KBM-7 (cell line): ENCODE results near the gene PHKB.

Experiments
- DNase-seq: peaks from one replicate; pipeline ENCODE4 v3.0.0-alpha.2; 2015
- in situ Hi-C: fragments of 300-500 bp; cut with MboI; formaldehyde crosslinking; loops from 2 replicates; pipeline ENCODE4 v1.14.3; 2020; ENCODE audit warnings: low sequenced_read_pairs, low pct_unique_long_range_greater_than_20kb, mixed read lengths

Gene PHKB

DNA sequence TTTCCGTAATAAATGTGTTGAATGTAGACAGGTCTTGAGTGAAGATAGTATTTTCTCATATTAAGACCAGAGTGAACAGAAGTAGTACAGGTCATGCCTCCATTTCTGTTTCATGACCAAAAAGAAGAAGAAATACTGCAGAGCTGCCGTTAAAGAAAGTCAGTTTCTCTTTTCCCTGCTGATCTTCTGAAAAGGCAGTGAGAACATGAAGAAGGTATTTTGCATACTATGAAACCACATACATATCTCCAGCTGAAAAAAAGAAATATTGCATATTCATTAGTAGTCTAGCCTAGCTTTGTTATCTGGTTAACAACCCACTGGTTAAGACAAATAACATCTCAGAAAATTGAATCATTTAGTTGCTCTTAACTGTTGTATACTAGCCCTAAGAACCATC is 138.4 kb downstream of the PHKB start:
- in situ Hi-C loops = no loop called here
- no peak for DNase-seq

DNA sequence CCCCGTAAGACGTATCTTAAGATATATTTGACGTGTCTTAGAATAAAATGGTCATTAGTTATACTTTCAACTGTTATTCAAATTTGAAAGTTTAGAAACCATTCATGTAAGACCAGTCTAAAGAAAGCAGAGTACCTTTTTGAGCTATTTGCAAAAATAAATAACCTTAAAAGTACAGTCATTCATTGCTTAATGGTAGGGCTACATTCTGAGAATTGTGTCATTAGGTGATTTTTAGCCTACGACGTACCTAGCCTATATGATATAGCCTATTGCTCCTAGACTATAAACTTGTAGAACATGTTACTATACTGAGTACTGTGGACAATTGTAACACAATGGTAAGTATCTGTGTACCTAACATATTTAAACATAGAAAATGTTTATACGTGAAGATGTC is 139.2 kb downstream of the PHKB start:
- no peak for DNase-seq
- in situ Hi-C loops = no loop called here

DNA sequence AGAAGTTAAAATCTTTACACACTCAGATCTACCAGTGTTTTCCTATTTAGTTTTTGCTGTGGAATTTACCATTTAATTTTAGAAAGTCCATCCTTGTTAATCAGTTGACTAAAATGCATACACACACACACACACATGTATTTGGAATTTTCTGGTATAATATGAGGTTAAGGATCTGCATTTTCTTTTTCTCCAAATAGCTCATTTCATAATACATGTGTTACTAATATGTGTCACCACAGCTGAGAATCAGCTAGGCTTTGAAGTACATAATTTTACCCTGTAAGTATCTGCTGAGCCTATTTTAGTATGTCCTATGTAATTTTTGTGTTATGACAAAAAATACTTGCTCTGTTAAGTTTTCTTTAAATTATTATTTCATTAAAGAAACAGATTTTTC is 143.2 kb downstream of the PHKB start:
- DNase-seq = no peak
- in situ Hi-C loops = no loop called here

DNA sequence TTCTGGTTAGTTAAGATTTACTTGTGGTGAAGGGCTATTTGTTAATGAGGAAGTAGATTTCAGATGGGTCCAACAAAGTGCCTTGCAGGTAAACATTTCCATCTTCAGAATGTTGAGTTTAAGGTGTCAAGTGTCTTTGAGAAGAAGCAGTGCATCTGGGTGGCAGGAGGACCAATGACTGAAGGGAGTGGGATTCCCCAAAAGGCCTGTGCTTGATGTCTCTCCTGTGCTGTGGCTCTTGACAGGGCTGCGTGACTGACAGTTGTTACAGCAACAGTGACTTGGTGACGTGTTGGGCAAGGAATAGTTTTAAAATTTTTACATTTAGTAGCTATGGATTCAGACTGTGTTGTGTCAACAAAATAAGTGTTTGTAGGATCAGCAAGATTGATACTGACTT is 149.9 kb downstream of the PHKB start:
- DNase-seq = no peak
- in situ Hi-C loops = no loop called here

DNA sequence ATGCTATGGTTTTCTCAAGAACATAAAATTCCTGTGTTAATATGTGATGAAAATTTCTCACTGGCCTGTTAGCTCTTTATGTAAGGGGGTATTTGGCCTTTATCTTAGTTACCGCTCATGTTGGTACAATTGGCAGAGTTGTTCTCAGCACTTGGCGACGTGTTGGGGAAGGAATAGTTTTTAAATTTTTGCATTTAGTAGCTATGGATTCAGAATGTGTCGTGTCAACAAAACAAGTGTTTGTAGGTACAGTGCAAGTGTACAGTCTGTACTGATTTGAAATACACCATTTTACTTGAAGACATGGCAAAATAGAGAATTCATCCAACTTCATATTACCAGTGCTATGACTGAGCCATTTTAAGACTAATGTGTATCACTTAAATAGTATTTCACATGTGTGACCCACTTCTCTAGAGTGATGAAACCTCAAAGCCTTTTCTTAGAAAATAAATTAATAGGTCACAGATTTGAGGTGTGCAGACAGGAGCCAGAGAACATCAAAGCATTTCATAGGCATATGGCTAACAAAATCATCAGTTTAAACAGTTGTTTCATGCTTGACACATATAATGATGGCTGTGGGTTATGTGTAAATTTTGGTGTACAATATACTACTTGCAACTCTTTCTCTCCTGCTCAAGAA is 150.8 kb downstream of the PHKB start:
- no peak for DNase-seq
- in situ Hi-C loops = no loop called here

DNA sequence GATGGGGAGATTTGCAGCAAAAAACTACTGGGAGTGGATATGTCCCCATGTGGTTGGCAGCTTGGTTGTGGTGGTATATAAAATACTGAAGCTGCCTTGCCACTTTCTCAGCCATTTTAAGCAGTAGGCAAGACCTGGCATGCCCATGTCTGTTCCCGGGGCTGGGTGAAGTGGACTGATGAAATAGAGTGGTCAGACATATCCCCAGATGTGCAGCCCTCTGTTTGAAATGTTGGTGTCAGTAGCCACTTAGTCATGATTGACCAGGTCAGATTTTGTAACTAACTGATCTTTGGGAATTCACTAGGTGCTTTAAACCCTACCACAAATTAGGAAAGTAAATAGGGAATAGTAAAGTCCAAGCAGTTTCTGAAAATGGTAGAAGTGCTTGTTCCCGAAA is 151.6 kb downstream of the PHKB start:
- DNase-seq = no peak
- in situ Hi-C loops = no loop called here

DNA sequence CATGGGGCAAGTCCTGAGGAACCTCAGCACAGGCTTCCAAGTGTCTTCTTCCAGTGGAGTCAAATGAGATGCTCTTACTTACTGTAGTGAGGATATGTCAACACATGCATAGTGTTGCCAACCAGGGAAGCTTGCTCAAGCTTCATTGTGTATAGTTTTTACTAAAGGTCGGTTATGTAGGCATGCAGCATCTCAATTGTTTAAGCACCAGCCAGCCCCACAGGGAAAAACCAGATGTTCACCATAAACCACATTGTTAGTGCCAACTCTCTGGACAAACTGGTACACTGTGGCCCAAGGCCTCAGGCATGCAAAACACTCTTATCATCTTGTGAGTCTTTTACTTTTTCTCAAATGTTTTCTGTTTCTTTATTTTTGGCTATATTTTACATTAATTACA is 152.1 kb downstream of the PHKB start:
- in situ Hi-C loops = no loop called here

DNA sequence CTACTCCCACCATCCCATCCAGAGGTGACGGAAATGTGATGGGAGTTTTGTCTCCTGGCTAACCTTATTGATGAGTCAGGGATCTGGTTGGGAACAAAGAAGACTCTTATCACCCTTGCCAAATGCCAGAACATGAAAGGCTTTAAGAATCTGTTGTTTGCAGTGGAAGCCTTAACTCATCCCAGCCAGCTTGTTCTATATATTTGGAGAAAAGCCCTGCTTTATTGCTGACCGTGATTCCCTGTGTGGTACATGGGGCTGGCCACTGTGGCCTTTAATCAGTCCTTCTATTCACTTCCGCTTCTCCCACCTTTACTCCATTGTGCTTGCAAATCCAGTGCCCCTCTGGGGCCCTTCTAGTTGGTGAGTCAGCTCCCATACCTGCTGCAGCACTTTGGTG is 156.6 kb downstream of the PHKB start:
- in situ Hi-C loops = no loop called here
- no peak for DNase-seq

More for the DNA sequence above, 152.1 kb downstream of the PHKB start:
- no peak for DNase-seq

DNA sequence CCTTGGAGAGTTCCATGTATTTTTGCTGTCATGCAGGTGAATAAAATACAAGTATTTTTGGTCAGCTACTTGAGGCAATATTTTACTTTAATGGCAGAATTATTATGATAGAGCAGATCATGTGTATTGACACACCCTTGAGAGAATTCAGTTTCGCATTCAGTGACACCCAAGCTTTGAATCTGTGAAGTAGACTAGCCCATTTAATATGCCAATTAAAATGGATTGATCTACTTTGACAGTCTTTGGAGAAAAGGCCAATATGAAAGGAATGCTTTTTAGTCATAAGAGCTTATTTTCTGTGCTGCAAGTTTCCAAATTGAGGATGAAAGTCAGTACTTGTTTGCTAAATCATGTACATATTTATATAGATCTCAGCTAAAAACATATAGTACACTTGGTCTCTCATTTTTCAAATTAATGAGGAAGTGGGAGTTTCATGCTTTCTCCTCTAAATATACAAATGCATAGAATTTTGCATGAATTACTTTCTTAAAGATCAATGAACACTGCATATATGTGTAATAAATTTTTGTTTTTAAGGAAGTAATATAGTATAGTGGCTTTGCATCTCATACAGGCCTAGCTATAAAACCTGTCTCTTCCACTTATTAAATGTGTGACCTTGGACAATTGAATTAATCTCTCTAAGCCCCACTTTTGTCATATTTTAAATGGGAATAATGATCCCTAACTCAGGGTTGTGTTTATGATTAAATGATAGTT is 161.5 kb downstream of the PHKB start:
- no peak for DNase-seq
- in situ Hi-C loops = no loop called here

DNA sequence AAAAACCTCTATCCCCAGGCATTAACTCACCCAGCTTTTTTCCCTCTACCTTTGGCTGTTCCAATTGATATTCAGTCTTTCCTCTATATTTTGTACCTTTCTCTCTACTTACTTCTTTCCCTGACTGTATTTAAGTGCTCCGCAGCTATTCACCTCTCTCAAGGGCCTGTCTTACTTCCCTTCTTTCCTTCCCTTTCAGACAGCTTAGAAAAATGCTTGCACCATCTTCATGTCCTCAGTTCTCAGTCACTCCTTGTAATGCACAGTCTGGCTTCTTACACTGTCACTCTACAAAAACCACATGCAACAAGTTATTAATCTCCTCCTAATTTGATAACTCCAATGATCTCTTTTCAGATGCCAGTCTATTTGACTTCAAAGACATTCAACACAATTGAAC is 163.4 kb downstream of the PHKB start:
- in situ Hi-C loops = no loop called here
- no peak for DNase-seq

DNA sequence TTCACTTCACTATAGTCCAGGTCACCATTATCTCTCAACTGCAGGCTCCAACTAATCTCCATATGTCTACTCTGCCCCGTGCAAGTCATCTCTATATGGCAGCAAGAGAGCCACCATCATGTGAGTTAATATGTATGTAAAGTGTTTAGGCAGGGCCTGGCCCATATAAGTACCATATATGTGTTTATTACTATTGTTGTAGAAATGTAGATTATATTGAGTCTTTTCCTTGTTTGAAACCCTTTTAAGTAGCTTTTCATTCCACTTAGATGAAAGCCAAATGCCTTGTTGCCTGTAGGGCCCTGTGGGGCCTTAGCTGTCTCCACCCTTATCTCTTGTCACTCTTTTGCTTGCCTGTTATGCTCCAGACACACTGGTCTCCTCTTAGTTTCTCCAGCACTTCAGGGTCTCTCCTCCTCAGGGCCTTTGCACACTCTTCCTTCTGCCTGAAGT is 164.0 kb downstream of the PHKB start:
- no peak for DNase-seq
- in situ Hi-C loops = no loop called here

DNA sequence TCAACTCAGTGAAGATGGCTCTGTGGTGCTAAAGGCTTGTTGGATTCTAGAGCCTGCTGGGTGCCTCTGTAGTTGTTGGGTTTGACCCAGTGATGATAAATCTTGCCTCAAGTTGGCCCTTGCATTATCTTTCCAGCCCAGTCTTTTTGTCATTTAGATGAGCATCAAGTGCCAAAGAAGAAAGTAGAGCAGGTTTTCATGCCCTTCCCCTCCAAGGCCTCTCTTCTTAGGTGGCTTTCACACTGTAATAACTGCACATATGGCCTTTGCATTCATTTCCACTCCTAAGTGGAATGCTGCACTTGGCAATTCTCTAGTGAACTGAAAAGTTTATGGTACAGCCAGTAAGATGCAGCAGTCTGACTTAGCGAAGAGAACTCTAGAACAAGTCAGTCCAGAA is 165.1 kb downstream of the PHKB start:
- in situ Hi-C loops = no loop called here
- DNase-seq = no peak

DNA sequence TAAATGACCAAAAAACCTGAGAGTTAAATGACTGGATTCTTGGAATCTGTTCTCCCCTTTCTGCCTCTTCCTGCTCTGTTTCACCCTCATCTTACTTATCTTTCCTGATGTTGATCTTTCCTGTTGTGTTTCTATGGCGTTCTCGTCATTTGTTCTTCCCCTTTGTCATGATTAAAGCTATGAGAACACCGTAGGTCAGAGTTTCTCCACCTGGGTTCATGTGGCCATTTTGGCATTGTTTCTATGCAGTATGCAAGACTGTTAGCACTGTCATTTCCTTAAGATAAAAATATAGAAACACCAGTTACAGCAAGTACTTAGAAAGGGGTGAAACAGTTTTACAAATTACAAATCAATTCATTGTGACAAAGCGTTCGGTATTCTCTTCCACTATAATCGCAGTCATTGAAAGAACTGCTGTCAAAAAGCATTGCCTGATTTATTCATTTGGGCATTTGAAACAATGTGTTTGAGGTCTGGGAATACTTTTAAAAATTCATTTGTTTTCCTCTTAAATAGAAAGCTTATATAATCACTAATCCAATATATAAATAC is 166.0 kb downstream of the PHKB start:
- no peak for DNase-seq
- in situ Hi-C loops = no loop called here

DNA sequence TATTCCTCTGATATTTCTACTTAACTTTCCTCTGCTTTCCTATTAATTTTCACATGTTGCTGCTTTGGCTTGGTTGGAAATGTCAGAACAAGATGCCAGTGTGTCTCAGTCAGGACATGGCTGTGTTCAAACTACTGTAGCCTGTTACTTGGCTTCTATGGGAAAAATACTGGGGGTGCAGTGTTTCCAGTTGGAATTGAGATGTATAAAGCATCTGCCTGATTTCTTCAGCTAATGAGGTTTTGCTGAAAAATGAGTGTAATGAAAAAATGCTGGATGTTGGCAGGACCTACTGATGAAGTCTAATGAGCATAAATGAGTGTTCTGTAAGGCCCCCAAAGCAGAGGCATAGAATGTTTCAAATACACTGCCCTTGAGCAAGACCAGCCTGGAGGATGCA is 166.6 kb downstream of the PHKB start:
- no peak for DNase-seq
- in situ Hi-C loops = no loop called here

DNA sequence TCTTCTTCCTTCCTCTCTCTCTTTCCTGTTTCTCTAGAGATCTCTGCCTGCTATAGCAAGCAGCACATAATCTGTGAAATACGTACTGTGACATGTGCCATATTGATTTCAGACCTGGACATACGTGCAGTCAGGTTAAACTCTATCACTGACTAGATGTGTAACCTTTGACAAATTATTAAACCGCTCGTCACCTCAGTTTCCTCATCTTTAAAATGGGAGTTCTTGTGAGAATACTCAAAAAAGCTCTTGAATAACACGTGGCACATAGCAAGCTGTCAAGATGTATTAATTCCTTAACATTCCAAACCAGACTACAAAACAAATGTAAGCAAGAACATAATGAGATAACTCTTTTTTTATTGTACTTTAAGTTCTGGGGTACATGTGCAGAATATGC is 170.0 kb downstream of the PHKB start:
- in situ Hi-C loops = no loop called here
- no peak for DNase-seq

DNA sequence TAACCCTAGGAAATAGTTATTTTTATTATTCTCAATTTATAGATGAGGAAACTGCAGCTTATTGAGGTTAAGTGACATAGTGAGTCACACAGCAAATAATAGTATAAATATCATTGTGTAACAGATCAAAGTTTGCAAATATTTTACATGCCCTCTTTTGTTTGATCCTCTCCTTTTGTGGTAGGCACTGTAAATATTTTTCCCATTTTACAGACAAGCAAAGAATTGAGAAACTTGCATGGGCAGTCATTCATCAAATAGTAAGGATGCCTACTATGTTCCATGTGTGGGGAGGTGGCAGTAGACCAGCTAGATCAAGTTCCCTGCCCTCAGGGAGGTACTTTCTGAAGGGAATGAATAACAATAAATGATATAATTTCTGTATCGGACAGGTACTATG is 173.0 kb downstream of the PHKB start:
- in situ Hi-C loops = no loop called here
- no peak for DNase-seq

DNA sequence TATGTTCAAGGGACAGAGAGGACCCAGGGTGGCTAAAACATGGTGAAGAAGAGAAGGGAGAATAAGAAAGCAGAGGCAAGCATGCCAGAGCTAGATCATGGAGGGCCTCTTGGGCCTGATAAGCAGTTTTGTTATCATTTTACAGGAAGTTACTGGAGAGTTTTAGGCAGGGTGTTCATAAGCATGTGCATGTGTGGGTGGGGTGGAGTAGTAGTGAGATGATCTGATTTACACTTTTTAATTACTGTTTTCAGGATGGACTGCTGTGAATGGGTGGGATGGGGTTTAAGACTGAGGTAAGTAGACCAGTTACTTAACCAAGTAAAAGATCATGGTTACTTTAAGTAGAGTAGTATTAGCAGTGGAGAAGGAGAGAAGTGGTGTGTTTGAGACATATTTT is 173.6 kb downstream of the PHKB start:
- DNase-seq = no peak
- in situ Hi-C loops = no loop called here

DNA sequence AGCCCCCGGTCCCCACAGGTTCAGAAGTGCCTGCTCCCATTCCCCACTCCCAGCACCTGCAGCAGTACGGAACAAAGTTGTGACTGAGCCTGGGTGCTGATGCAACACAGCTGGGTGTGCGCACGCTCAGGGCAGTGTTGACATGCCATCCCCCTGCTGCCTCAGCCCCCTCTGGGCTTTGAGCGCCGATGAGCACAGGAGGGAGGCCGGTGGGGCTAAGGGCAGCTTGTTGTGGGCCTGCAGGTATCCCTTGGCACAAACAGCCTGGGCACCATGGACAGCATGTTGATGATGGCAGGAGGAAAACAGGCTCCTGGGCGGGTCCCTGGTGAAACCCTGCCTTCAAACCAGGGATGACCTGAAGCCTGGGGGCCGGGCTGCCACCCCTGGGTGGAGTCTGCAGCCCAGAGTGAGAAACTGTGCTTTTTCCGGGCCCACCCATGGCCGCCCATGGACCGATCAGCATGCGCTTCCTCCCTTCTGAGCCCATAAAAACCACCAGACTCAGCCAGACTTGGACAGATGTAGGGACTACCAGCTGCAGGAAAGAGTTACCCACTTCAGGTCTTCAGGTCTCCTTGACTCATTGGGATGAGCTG is 175.5 kb downstream of the PHKB start:
- in situ Hi-C loops = no loop called here
- DNase-seq = no peak

DNA sequence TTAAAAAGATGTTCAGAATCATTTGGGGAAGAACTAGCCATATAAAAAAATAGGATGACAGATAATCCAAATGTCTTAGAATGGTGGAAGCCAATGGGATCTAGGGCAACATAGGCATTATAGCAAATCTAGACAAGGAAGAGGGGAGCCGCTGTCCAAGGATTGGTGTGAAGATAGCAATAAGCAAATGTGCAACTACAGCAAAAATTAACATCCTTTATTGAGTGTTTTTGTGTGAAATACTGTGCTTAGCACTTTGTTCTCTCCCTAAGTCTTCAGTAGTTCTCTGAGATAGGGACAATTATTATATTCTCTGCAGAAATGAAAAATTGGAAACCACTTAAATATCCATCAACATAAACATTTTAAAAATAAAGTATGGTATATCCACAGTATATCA is 177.0 kb downstream of the PHKB start:
- DNase-seq = no peak
- in situ Hi-C loops = no loop called here

DNA sequence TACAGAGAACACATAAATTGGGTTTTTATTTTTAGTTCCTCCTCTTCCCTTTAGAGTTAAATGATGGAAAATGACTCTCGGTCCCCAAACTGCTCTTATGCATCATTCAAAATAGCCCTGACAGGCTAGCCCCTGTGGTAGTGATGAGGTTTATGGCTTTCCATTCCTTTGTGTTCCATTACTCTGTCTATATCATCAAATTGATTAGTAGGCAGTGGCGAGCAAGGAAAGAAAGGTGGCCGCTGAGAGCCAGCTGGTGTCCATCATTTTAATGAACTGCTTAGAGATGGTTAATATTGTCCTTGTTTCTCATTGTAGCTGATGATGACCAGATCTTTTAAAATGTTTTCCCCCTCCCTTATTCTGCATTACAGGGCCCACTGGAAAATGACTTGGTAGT is 179.5 kb downstream of the PHKB start:
- DNase-seq = no peak
- in situ Hi-C loops = no loop called here
